ENCODE results near the gene CTBP2.
A peak's percentile ranks its signal among the peaks of the same experiment; 100 is the strongest.
"Not testable (repeated sequence)": the region's sequence is repeated elsewhere in the genome, so short reads cannot be mapped to it uniquely, and the experiment has no call there.

The CTBP2 gene

DNA sequence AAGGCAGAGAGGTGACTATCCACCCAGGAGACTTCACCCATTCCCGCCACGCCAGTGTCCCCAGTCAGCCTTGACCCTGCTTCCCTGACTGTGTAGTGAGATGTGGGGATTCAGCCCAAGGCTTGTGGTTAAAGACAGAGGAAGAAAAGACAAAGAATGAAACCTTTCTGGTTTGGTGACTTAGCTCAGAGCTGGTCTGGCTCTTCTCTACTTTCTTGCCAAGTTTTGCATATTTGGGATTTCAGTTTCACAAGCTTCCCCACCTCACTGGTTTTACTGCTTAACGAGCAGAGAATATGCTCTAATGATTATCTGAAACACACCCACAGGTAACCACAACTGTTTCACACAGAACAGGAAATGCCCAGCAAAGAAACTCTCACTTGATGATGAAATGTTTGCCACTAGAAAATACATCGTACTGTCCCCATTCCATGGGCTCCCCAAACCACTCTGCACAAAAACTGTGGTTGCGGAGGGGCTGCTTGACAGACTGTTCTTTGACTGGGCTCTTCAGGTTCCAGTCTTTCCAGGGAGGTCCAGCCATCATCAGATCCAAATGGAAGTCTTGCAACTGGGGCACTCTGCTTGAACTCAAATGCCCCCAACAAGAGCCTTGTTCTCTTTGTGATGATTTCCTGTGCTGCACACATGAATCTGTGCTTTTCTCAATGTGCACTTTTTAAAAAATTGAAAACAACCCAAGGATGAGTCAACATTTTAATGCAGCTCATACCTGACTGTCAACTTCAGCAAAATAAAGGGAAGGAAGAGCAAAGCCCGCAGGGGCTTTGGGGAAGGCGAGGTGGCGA, 95.5 kb downstream of the CTBP2 start:
- no peak for DNase-seq (ENCODE audit: low read depth, low spot score)

DNA sequence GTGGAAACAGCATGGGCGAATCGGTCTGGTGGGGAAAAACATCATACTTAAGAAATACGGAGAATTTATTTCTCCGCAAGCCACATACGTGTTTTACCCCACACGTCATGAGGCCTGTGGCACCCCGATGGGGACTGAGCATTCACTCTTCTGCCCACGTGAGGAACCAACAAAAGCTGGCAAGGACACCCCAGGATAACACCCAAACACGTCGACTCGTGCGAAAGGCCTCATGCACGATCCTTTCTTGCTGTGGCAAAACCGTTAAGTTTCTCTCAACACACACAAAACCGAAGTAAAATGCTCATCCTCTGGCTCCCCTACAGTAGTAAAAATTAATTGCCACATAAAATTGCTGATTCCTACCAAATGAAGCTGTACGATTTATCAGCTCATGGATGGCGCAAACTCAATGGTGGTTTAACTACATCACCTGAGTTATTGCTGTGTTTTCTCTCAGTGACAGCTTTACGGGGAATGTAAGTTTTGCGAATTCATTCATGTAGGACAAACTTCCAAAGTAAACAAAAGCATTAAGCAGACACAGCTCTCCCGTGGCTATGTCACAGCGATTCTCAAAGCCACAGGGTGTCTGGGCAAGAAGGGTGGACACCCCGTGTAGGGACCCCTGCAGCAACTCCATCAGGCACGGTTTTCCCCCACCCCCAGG, 97.0 kb downstream of the CTBP2 start:
- no peak for DNase-seq (ENCODE audit: low read depth, low spot score)

- no peak for DNase-seq (ENCODE audit: low read depth, low spot score)
Observed at GRCh38 chr10:125062914-125063230, 97.5 kb downstream of the CTBP2 start.

- no peak for DNase-seq (ENCODE audit: low read depth, low spot score)
Observed at GRCh38 chr10:125062227-125062913, 98.0 kb downstream of the CTBP2 start.

- DNase-seq (ENCODE audit: low read depth, low spot score): no peak
Observed at GRCh38 chr10:125061557-125062226, 98.7 kb downstream of the CTBP2 start.

GRCh38 chr10:125060826-125061556, 99.4 kb downstream of the CTBP2 start:
- no peak for DNase-seq (ENCODE audit: low read depth, low spot score)

GRCh38 chr10:125060482-125060825, 99.9 kb downstream of the CTBP2 start:
- no peak for DNase-seq (ENCODE audit: low read depth, low spot score)

- DNase-seq (ENCODE audit: low read depth, low spot score): no peak
Observed at GRCh38 chr10:125060026-125060425, 100.3 kb downstream of the CTBP2 start.

DNA sequence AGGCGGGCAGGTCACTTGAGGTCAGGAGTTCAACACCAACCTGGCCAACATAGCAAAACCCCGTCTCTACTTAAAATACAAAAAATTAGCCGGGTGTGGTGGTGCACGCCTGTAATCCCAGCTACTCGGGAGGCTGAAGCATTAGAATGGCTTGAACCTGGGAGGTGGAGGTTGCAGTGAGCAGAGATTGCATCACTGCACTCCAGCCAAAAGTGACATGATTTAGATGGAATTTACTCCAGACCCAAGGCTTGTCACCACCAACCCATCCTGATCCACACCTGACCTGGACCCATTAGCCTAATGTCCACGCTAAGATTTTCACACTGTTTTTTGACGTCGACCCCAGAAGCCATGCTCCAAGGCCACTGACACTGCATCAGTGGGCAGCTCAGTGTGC, 101.0 kb downstream of the CTBP2 start:
- not testable (repeated sequence) for DNase-seq (ENCODE audit: low read depth, low spot score)

DNA sequence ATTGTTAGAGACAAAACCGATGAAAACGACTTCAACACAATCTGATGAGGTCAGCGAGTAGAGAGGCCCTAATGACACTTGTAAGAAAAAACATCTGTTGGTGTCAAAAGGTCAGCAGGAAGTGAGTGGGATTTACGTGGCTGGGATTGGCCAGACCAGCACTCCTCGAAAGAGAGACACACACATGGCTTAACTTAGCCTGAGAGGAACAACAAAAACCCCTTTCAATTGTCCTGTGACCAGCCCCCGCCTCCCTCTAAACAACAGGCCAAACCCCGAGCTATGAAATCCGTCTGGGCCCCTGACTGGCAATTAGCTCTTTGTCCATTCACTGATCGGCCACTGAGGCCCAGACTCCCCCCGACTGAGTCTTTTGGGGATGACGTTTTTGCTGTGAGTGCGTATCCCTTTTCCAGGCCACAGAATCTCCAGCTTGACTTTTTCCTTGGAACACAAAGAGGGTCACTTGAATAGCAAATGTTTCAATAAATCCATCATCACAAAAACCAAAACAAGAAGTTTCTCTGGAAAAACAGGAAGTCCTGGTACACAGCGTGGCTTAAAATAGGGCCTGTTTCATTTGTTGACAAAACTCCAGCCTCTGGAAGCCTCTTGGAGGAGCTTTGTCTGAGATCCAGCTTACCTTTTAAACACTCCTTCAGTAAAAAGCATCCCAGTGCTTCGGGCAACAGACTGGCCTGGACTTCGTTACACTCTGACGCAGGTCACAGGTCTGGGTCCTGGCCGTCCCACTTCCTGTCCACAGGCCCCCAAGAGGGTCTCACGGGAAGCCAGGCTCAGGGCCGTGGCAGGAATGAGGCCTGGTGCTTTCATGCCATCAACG, 103.0 kb downstream of the CTBP2 start:
- DNase-seq (ENCODE audit: low read depth, low spot score): no peak

GRCh38 chr10:125056161-125057132, 103.9 kb downstream of the CTBP2 start:
- no peak for DNase-seq (ENCODE audit: low read depth, low spot score)

DNA sequence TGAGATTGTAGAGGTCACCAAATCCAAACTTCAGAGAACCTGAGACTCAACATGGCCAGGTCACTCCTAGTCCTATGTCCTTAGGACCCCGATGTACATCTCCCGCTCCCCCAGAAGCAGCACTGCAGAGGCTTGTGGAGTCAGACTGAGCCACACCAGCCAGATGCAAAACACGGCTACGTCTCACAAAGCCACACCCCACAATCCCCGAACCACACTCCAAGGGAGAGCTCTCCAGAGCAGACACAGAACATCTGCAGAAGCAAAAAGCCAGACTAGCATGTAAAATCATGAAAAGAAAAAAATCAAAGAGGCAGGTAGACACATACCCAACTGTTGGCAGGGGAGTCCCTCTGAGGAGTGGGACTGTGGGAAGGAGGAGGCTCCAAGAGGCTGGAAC, 104.9 kb downstream of the CTBP2 start:
- no peak for DNase-seq (ENCODE audit: low read depth, low spot score)

DNA sequence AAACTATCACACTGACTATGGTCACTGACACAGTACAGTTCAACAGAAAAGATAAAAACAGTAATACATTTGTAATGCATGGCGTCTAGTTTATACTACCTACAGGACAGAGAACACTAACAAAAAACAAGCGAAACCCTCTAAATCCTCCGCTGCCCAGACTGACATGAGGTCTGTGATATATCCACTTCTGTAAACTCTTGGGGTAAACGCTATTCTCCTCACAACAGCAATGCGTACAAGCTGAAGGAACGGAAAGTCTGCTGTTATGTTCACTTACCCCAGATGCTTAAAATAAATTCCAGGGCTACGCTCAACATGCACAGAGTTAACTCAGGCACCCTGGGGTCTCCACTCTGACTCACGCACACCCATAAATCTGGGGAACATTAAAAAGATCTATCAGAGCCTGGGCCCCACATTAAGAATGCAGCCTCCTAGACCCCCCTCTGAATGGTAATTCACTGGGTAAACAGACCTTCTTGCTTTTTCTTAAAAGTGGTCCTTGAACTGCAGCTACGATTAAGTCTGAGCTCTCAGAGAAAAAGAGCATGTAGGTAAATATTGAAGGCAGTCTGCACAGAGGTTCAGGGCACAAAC, 105.6 kb downstream of the CTBP2 start:
- DNase-seq (ENCODE audit: low read depth, low spot score): no peak

DNA sequence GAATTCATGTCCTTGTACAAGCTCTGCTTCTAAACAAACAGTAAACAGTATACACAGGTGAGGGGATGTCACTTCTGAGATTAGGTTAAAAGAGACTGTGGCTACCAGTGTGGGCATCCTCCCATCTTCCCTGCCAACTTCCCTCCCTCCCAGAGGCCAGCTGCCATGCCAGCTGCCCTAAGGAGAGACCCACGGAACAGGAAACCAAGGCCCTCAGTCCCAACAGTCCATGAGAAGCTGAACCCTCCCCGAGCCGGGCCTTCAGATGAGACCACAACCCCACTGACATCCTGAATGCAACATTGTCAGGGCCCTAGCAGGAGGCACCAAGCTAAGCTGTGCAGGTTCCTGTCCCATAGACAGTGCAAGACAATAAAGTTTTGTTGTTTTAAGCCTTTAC, 106.1 kb downstream of the CTBP2 start:
- no peak for DNase-seq (ENCODE audit: low read depth, low spot score)

GRCh38 chr10:125052146-125052545, 108.2 kb downstream of the CTBP2 start:
- no peak for DNase-seq (ENCODE audit: low read depth, low spot score)

GRCh38 chr10:125050383-125050782, 110.0 kb downstream of the CTBP2 start:
- DNase-seq (ENCODE audit: low read depth, low spot score): no peak

DNA sequence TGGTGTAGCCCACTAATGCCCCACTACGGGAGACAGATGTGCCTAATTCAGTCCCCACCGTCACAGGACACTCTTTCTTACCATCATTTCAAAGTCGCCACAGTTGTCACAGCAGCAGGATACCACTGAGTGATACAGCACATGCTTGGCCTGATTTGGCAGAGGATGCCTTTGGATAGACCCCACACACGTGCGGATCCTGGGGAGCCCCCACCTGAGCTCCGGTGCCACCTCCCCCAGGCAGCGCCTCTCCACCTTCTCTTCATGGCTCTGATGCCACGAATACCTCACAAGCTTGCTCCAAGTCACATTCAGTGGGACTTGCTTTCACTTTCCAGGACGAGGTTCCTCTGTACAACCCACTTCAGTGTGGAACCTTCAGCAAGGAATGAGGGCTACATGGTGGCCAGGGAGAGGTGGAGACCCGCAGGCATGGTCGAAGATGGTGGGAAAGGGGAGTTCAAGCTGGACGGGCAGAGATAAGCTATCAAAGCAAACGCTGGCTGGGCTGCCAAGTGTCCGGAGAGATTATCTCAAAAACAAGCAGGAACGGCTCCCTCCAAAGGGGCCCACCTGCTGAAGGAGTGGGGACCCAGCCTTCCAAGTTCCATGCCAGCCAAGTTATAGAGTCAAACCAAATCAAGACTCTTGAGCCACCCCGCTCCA, 111.0 kb downstream of the CTBP2 start:
- DNase-seq (ENCODE audit: low read depth, low spot score): no peak

DNA sequence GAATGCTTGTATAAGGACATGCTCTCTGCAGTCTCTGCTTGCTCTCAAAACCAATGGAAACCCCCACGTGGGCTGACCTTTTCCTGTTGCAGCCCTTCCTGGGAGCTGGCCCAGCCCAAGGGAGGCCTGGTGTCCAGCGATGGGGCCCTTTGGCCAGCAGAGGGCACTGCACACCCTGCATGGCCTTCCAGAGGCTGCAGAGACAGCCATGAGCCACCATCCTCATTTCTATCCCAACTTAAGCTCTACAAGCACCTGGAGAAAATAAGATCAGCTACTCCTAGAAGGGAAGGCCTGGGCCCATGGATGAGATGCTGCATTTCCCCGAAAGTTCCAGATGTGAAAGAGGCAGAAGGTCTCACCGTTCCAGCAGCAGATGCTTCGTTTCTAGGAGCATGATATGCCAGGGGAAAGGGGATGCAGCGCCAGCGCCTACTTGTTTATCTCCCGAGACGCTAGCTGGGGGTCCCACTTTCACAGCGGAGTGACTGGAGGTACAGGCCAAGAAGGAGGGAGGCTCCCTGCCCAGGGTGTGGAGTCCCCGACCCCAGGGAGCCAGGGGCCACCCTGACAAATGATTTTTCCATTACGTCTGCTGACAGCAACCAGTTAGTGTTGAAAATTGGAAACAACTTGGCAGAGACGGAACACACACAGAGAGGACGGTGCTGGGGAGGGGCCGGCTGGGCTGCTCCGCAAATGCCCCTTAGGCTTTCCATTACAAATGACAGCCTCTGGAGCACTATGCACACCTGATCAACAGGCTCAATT, 112.1 kb downstream of the CTBP2 start:
- DNase-seq (ENCODE audit: low read depth, low spot score): peak; percentile 21
